Panc1 (cell line): Measurements from ENCODE around the gene ZSWIM7. TPM values are rescaled to one million over a fixed set of nuclear protein-coding genes. Genes with fewer than 3 reads are reported as not detected.

Source experiments
- ATAC-seq: fragments of 200-7000 bp; cut with Tn5 transposase; 2 replicates; pipeline ENCODE4 v1.9.1; 2020; ENCODE audit warnings: mild to moderate bottlenecking, moderate library complexity
- BruUV-seq: library from RNA; stranded (reverse); fragments of 400-500 nt; replicated peaks from 2 replicates; lab custom pipeline; 2021; lab: Mats Ljungman, UMichigan
- CTCF ChIA-PET: fragments of 300-600 bp; sonication (Branson Sonifier 250); formaldehyde crosslinking; loops from one replicate; lab custom pipeline; 2022; ENCODE audit warnings: antibody characterized with exemption; lab: Charles Lee
- POLR2A ChIA-PET: fragments of 300-600 bp; sonication (Branson Sonifier 250); formaldehyde crosslinking; loops from one replicate; lab custom pipeline; 2022; ENCODE audit warnings: antibody characterized with exemption; lab: Charles Lee
- DNase-seq: peaks from one replicate; pipeline ENCODE4 v3.0.0-alpha.2; 2010; ENCODE audit warnings: low read depth, low spot score
- H3K27ac ChIP-seq: 2 replicates; pipeline ENCODE4 v1.5.1; 2011; ENCODE audit warnings: mild to moderate bottlenecking, low read length, inconsistent platforms
- H3K27me3 ChIP-seq: fragments of 200-500 bp; sonication (Bioruptor generic); 2 replicates; pipeline ENCODE4 v1.6.0; 2014; ENCODE audit warnings: low read length, inconsistent platforms; ENCODE audit not compliant: control insufficient read depth, insufficient read depth
- H3K36me3 ChIP-seq: fragments of 200-500 bp; sonication (Bioruptor generic); 2 replicates; pipeline ENCODE4 v1.5.1; 2014; ENCODE audit warnings: inconsistent platforms, mild to moderate bottlenecking, low read length, moderate library complexity; ENCODE audit not compliant: control insufficient read depth, insufficient read depth
- H3K4me1 ChIP-seq: 2 replicates; pipeline ENCODE4 v1.5.1; 2011; ENCODE audit warnings: inconsistent platforms, mild to moderate bottlenecking, low read length, moderate library complexity; ENCODE audit not compliant: control insufficient read depth, insufficient read depth
- H3K4me3 ChIP-seq, 2 experiments: 2 replicates each; pipeline ENCODE4 v1.5.1; 2011 to 2012; ENCODE audit warnings: low read depth in 2 of 2, low read length in 2 of 2, mild to moderate bottlenecking in 2 of 2, inconsistent platforms in 1 of 2, moderate library complexity in 1 of 2
- H3K9me3 ChIP-seq: fragments of 200-500 bp; sonication (Bioruptor generic); 2 replicates; pipeline ENCODE4 v1.5.1; 2014; ENCODE audit warnings: low read depth, mild to moderate bottlenecking, inconsistent platforms, low read length, moderate library complexity; ENCODE audit not compliant: control insufficient read depth, insufficient read depth
- CTCF ChIP-seq: fragments of 450-650 bp; IDR thresholded peaks from 2 replicates; pipeline ENCODE4 v1.5.1; 2017; ENCODE audit warnings: mild to moderate bottlenecking
- POLR2AphosphoS5 ChIP-seq: IDR thresholded peaks from 2 replicates; pipeline ENCODE4 v1.6.1; 2012; ENCODE audit warnings: mild to moderate bottlenecking, low read depth, low read length, moderate library complexity
- REST ChIP-seq, 2 experiments: IDR thresholded peaks; 2 replicates each; pipeline ENCODE4 v1.6.1; 2011 to 2012; ENCODE audit warnings: low read depth in 2 of 2, control low read depth in 1 of 2, low read length in 1 of 2, mild to moderate bottlenecking in 1 of 2, moderate library complexity in 1 of 2; ENCODE audit not compliant: insufficient read depth in 1 of 2
- SIN3A ChIP-seq: IDR thresholded peaks from 2 replicates; pipeline ENCODE4 v1.6.1; 2012; ENCODE audit warnings: low read depth, mild to moderate bottlenecking, low read length, moderate library complexity, borderline replicate concordance; ENCODE audit not compliant: insufficient read depth
- TCF7L2 ChIP-seq: IDR thresholded peaks from 2 replicates; pipeline ENCODE4 v1.6.1; 2011; ENCODE audit warnings: mild to moderate bottlenecking, low read depth, low read length, inconsistent platforms
- in situ Hi-C: cut with HindIII; loops from 2 replicates; pipeline ENCODE4 v1.10.0; 2016; ENCODE audit warnings: low sequenced_read_pairs, low pct_unique_long_range_greater_than_20kb
- intact Hi-C: fragments of 100-400 bp; cut with micrococcal nuclease; formaldehyde crosslinking; loops from one replicate; pipeline ENCODE4 v1.10.0; 2022; ENCODE audit not compliant: unreplicated experiment
- total RNA-seq: library from RNA; stranded (reverse); gene quantifications from one replicate; pipeline ENCODE4 v1.2.1, GENCODE V29; 2021; ENCODE audit not compliant: unreplicated experiment

Gene ZSWIM7
- total RNA-seq, 1 experiment from 2014 or later, result 17.5 TPM

GRCh38 chr17:16027708-16028584, 28.4 kb upstream of the ZSWIM7 start:
- TSS peak; percentile 44 for BruUV-seq
- no peaks in the 10 kb centered on the region for H3K27me3 ChIP-seq
- H3K27ac ChIP-seq, result peak overlapping the region; percentile 77
- peak; percentile 94 for ATAC-seq
- TF ChIP-seq POLR2AphosphoS5, result peak; percentile 12; the same call in 1 of the 2 replicates
- TF ChIP-seq REST (IDR thresholded peaks at IDR 0.05; ENCODE audit: insufficient read depth in 1 of 2, low read depth in 2 of 2, low read length in 1 of 2), result no peak
- DNase-seq, result peak; percentile 78
- H3K36me3 ChIP-seq, result peaks cover 37% of the 10 kb centered on the region
- ChIA-PET POLR2A (no interaction called here), CTCF (no interaction called here)
- H3K9me3 ChIP-seq, result no peaks in the 10 kb centered on the region
- H3K4me3 ChIP-seq, result no peak overlapping the region
- in situ Hi-C loops (no loop called here), intact Hi-C loops (no loop called here)
- peaks cover 21% of the 10 kb centered on the region for H3K4me1 ChIP-seq

- H3K27me3 ChIP-seq, result no peaks in the 10 kb centered on the region
- ChIA-PET POLR2A (no interaction called here), CTCF (no interaction called here)
- DNase-seq (no peak), ATAC-seq (no peak)
- H3K27ac ChIP-seq, result peak overlapping the region; percentile 77
- in situ Hi-C loops, result no loop called here
- intact Hi-C loops, result no loop called here
- peaks cover 21% of the 10 kb centered on the region for H3K4me1 ChIP-seq
- H3K9me3 ChIP-seq, result no peaks in the 10 kb centered on the region
- no TSS peak for BruUV-seq
- H3K4me3 ChIP-seq, result no peak overlapping the region
- no peak for TF ChIP-seq SIN3A
- TF ChIP-seq REST (IDR thresholded peaks at IDR 0.05; ENCODE audit: insufficient read depth in 1 of 2, low read depth in 2 of 2, low read length in 1 of 2), result no peak
- TF ChIP-seq POLR2AphosphoS5, result no peak
- TF ChIP-seq TCF7L2, result no peak
- TF ChIP-seq CTCF, result no peak
- peaks cover 45% of the 10 kb centered on the region for H3K36me3 ChIP-seq
Measured at GRCh38 chr17:16026895-16027294, 27.4 kb upstream of the ZSWIM7 start.
